GM18907 (cell line): ENCODE data around the gene CDX1.

Source experiments
- ATAC-seq: cut with Tn5 transposase; IDR thresholded peaks from one replicate; pipeline ENCODE4 v1.9.1; 2021; ENCODE audit warnings: mild to moderate bottlenecking, moderate library complexity; ENCODE audit not compliant: unreplicated experiment

The CDX1 gene

DNA sequence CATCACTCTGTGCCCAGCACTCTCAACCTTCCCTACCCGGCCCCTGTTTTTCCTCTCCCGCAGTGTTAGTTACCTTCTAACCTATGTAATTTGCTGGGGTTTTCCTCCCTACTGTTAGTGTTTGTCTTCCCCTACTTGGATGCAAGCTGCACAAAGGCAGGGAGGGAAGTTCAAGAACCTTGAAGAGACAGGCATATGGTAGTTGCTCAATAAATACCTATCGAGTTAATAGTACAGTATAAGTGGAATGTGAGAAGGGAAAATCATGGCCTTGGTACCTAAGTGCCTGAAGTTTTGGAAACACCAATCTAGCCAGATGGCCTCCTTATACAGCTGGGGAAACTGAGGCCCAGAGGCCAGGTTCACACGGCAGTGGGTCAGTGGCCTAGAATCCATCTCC is 35.1 kb upstream of the CDX1 start:
- no peak for ATAC-seq

DNA sequence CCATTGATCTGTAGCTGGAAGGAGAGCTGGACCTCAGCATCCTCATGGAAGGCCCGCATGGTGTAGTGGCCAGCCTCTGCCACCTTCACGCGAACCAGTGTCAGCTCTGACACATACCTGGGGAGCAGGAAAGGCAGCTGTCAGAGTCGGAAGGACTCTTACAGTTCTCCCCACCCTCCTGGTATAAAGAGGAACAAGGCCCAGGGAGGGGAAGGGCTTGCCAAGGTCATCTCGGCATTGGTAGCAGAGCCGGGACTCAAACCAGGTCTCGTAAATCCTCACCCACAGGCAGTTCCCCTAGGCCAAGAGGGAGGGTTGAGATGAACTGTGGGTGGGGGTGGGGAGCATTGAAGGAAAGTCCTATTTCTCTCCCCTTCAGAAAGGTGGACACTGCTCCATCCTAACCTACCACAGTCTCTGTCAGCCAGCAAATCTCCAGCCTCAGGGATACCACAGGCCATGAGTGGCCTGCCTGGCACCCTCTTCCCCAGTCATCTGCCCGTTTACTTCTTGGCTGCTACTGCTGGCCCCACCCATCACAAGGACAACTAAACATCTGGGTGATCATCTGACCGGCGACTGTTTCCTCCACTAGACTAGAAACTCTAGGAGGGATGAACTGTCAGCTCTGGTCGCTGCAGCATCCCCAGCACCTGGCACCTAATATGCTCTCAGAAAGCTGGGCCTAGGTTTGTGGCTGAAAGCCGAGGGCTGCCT is 34.4 kb upstream of the CDX1 start:
- no peak for ATAC-seq

DNA sequence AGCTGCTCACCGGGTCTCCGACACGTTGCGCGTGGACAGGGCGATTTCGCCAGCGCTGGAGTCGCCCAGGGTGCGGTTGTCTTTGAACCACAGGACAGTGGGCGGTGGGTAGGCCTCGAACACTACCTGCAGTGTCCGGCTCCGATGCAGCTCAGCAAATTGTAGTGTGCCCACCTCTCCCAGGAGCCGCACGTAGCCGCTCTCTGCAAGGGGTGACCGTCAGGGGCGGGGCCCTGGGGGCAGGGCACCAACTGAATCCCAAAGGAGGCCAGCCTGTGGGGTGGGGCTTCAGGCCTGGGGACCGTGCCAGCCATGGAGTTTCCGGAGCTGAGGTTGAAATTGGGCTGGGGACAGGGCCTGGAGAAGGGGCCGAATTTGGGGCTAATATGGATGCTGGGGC is 33.8 kb upstream of the CDX1 start:
- no peak for ATAC-seq

DNA sequence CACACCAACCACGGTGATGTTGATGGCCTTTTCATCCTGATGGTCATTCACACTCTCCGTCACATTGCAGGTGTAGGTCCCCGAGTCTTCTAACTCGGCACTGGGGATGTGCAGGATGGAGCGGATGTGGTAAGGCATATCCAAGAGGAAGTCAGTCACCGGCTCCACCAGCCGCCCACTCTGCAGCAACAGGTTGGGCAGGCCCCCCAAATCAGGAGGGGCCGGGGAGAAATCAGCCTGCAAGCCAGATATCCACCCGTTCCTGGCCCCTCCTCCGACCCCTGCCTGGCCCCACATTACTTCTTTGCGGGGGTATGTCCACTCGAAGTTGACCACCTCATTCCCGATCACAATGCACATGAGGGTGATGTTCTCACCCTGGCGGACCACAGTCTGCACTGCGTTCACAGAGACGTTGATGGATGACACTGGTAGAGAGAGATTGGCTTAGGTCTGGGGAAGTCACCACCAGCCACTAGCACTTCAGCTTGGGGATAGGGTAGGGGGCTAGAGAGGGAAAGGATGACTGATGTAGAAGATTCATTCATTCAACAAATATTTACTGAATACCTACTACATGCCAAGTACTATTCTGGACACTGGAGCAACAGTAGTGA is 32.9 kb upstream of the CDX1 start:
- no peak for ATAC-seq

DNA sequence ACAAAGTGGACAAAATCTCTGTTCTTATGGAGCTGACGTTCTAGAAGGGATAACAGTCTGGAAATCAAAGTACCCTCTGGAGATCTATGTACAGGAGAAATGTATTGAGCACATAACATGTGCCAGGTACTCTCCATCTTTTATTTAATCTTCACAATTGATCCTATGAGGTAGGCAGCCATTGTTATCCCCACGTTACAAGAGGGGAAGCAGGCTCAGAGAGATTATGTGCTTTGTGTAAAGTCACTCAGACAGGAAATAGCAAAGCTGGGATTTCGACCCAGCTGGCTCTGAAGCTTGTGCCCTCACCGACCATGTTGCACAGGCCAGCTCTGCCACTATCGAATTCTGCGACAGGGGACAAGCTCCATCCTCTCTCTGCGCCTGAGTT is 32.4 kb upstream of the CDX1 start:
- ATAC-seq = no peak

DNA sequence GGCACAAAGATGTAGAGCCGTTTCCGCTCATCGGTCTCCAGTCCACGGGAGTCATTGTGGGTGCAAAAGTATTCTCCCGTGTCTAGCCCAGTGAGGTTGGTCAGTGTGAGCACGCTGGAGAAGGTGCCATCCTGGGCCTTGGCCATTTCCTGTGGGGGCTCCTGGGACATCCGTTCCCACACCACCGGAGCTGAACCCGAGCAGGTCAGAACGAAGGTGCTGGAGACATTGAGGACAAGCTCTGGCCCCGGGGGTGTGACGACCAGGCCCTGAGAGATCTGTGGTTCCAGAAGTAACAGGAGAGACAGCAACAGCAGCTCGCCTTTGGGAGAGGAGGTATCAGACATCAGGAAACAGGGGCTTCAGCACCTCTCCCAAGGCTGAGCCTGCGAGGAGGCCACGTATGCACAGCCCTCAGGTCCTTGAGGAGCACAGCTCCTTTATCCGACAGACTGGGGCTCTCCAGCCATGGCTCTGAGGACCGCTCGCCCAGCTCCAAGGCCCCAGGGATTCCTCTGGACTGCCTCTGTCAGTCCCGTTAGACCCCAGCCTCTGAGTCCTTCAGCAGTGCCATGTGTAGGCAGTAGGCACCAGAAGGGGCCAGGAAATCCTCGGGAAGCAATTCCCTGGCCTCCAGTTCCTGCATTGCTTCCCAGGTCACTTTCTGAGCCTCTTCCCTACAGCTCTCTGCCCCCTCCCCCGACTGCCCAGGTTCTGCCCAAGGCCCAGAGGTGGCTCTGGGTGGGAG is 30.8 kb upstream of the CDX1 start:
- ATAC-seq = no peak

DNA sequence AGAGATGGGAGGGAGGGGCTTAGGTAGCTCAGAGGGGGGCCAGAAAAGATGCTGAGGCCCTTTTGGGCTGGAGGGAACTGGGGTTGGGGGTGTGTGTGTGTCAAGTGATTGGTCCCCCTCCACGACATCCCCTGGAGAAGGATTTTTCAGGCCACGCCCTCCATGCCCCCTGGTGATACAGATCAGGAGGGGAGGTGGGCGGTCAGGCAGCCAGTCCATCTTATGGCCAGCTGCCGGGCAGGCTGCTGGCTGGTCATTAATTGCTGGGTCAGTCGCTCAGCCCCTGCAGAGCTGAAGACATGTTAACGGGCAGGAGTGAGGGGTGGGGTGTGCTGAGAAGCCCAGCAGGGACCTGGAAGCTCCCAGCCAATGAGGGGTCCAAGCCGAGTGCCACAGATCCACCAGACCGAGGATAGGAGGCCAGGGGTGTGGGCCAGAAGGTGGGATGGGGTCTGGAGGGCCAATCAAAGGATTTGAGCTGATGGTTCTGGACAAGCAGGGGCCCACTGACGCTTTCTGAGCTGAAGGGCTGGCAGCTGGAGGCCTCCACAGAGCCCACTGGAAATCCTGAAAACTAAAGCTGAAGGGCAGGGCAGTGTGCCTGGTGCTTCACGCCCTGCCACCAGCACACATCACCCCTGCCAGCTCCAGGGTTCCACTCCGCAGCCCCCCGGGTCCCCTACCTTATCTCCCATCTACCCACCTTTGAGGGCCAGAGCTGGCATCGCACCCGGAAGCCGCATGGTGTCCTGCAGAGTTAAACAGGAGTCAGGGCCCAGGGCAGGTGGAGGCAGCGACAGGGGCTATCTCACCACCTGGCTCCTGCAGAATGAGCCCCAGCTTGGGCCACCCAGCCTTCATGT is 30.0 kb upstream of the CDX1 start:
- no peak for ATAC-seq

DNA sequence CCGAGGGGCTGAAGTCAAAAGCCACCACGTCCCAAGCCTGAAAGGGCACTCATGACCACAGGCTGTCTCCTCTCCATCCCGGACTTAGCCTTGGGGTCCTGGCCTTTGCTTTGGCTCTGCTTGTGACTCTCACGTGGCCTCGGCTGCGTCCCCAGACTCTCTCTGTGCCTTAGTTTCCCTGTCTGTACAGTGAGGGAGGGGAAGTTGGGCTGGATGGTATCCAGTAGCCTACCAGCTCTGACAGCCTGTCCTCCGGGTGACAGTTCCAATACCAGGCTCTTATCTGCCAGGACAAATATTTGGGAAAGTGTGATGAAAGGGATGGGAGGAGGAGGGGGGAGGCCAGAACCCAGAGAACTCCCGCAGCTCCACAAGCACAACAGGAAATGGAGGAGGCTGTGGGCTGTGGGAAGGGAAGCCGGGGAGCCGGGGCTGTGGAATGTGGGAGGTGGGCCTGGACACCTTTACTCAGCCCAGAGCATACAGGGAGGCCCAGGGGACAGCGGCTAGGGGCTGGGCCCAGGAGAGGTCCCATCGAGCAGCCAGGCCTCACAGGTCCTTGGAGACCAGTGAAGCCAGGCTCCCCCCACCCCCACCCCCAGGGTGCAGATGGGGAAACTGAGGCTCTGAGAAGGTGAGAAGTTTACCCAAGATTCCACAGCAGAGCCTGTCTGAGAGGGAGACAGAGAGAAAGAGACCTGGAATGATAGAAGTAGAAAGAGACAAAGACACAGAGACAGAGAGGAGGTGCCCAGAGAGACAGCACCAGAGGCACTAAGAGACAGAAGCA is 29.2 kb upstream of the CDX1 start:
- ATAC-seq = no peak

DNA sequence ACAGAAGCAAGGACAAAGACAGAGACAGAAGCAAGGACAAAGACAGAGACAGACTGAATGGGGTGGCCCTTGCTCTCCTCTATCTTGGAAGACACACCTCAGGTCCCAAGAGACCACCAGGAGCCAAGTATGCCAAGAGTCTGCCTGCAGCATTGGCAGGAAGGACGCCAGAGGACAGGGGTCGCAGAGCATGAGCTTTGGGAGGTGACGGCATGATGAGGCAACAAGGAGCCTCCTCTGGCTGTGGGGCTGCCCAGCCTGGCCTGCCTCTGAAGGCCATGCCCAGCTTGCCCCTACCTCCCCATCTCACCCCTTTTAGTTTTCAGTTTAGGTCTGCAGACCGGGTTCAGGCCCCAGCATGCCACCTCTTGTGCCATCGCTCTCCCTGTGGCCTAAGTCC is 28.6 kb upstream of the CDX1 start:
- ATAC-seq = no peak

DNA sequence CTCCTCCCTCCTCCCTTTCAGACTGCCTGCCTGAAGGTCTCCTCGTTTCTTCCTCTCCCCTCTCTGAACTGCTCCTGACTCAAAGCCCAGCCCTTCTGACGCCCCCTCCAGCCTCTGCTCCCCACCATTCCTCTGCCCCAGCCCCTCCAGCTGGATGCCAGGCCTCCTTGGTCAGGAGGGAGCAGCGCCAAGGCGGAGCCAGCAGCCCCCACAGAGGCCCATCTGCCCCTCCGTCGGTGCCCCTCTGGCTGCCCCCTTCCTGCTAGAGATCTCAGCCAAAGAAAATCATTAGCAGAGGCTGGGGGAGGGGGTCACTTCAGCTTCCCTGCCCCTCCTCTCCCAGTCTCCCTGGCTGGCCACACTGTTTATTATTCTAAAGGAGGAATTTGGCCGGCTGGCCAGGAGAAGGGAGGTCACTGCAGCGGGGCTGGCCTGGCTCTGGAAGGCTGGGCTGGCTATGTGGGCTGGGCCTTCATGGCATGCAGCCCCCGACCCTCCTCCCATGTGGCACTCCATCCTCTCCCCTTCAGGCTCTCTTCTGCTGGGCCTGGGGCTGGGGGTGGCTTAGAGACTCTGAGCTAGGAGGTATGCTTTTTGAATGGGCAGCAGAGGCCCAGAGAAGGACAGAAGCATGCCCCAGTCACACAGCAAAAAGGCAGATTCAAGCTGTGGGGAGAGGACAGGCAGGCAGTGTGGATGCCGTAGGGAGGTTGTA is 27.9 kb upstream of the CDX1 start:
- no peak for ATAC-seq

DNA sequence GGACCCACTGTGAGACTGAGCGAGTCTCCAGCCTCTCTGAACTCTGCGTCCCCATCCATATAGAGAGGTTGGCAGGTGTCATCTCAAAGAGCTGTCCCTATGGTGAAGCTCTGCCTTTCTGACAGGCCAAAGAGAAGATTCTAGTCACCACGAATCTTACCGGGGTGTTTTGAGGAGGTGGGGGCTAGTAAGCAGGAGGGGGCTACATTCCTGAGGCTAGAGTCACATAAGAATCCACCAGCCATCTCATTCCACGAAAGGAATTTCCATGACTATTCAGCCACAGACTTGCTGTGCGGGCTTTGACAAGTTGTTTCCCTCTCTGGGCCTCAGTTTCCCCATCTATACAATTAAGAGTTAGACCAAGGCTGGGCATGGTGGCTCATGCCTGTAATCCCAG is 27.2 kb upstream of the CDX1 start:
- ATAC-seq = no peak

DNA sequence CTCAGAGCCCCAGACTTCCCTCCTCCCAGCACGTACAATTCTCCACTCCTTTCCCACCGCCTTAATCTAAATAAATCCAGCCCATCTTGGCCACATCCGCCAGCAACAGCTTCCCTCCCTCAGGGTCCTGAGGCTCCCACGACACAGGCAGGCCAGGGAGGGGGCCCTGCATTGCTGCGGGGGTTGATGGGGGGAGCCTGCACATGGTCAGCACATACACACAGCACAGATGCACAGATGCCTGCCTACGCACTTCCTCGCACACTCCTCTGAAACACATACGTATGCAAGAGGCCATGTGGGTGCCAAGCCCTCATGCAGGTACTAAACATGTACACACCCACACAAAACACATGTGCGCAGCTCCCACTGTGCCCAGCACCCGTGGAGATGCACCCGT is 25.7 kb upstream of the CDX1 start:
- no peak for ATAC-seq

DNA sequence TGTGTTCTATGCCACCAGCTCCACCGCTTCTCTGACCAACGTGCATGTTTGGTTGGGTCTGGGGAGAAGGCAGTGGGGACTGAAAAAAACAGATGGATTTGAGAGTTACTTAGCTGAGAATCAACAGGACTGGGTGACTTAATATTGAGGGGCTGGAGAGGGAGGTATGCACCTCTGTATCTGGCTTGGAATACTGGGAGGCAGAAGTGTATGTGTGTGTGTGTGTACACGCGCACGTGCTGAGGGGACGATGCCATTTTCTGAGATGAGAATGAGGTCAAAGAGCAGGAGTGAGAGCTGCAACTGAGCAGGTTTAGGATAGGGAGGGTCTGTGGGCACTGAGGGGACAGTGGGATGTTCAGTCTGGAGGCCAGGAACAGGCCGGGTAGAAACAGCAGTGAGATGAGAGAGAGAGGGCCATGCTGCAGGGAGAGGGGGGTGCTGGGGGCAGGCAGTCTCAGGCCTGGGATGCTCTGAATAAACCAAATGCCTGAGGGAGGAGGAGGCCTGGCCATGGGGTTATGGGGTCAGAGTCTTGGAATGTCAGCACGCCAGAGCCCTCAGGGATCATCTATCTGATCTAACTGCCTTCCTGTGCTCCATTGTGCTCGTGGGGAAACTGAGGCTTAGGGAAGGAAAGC is 24.9 kb upstream of the CDX1 start:
- ATAC-seq = no peak

DNA sequence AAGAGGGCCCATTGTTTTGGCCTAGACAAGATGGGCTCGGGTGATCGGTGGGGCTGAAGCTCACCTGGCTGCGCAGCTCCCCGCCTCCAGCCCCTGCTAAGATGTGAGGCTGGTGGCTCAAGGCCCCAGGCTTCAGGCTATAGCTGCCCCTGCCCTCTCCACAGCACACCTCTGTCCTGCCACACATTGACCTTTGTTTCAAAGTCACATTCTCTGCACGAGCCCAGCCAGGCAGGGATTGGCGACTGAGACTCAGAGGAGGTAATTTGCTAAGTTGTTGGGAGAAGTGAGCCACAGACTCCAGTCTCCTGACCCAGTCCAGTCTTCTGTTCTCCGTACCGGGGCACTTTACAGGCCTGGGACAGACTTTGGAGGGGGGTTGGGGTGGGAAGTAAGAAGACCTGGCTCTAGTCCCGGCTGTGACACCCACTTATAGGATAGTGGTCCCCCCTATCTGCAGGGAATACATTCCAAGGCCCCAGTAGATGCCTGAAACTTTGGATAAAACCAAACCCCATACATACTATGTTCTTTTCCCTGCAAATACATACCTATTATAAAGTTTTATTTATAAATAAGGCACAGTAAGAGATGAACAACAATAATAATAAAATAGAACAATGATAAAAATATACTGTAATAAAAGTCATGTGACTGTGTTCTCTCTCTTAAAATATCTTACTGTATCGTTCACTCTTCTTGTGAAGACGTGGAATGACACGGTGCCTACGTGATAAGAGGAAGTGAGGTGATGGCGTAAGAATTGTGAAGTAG is 24.2 kb upstream of the CDX1 start:
- no peak for ATAC-seq

DNA sequence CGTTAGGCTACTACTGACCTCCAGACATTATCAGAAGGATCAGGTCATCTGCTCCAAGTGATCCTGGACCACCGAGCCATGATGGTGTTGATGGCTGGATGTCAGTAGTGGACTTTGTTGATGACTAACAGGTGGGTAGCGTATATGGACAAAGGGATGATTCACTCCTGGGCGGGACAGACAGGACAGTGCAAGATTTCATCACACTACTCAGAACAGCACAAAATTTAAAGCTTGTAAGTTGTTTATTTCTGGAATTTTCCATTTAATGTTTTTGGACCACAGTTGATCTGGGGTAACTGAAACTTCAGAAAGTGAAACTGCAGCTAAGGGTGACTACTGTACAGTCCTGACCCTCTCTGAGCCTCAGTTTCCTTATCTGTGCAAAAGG is 23.6 kb upstream of the CDX1 start:
- no peak for ATAC-seq

DNA sequence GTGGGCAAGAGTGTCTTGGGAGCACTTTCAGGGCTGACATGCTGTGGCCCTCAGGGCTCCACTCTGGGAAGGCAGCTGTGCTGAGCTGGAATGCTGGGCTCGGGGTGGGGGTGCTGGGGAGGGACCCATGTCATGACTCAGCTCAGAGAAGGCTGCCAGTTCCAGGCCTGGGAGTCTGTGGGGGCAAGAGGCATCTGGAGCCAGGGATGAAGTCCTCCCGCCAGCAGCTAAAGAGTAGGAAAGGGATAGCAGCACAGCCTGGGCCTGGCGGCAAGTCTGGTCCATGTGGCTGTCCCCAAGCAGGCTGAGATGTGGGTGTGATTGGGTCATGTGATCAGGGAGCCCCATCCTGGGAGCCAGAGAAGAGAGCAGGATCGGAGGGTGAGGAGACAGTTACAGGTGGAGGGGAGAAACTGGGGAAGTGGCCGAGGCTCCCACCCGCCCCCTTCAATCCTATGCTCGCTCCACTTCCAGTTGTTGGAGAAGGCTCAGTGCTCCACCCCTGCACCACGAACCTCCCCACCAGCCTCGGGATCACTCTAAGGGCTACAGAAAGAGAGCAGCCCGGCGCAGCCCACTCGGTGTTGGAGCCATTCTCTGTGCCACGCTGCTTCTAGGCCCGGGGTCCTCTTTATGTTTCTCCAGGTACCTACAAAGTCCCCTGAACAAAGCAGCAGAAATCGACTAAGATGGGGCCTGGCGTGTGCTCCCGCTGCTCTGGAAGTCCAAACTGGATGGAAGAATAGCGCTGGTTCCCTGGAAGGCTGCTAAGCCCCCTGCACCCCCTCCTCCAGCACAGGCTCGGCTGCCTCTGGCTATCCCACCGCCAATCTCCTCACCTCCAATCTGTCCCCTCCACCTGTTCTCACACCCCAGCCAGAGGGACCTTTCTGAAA is 23.0 kb upstream of the CDX1 start:
- ATAC-seq = no peak

DNA sequence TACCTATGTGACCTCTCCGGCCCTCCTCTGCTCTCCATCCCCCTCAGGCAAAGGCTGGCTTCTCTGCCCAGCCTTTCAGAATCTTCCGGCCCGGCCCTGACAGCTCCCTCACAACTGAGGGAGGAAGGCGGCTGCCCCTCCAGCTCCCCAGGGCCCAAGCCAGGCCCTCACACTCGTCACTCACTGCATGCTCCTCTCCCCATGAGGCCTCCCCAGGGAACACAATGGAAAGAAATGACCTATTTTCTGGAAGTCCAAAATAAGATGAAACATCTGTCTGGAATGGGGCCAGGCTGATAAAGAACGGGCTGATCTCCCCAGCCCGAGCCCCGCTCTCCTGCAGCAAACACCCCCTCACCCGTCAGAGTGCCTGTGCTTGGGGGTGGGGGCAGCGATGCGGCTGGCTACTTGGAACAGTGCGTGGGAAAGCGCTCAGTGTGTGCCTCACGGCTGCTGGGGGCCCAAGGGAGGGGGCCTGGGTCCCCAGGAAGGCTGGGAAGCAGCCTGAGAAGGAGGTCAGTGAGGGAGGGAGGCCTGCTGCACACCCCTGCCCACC is 22.3 kb upstream of the CDX1 start:
- ATAC-seq = no peak
